ENCODE measurements around the gene BCAP29.
"Not testable (repeated sequence)": the region's sequence is repeated elsewhere in the genome, so short reads cannot be mapped to it uniquely, and the experiment has no call there.

BCAP29 gene

GRCh38 chr7:107622894-107623293 is 42.8 kb downstream of the BCAP29 start:
- no peak for DNase-seq (ENCODE audit: low read depth, low spot score)

- no peak for DNase-seq (ENCODE audit: low read depth, low spot score)
Measured at GRCh38 chr7:107627002-107627401, 47.0 kb downstream of the BCAP29 start.

- no peak for DNase-seq (ENCODE audit: low read depth, low spot score)
Measured at GRCh38 chr7:107628461-107629064, 48.5 kb downstream of the BCAP29 start.

GRCh38 chr7:107630342-107630741 is 50.3 kb downstream of the BCAP29 start:
- DNase-seq (ENCODE audit: low read depth, low spot score) = no peak

GRCh38 chr7:107631588-107632491 is 51.8 kb downstream of the BCAP29 start:
- no peak for DNase-seq (ENCODE audit: low read depth, low spot score)

- DNase-seq (ENCODE audit: low read depth, low spot score) = no peak
Measured at GRCh38 chr7:107632492-107632865, 52.4 kb downstream of the BCAP29 start.

- DNase-seq (ENCODE audit: low read depth, low spot score) = peak; percentile 18
Measured at GRCh38 chr7:107638594-107638993, 58.5 kb downstream of the BCAP29 start.

- not testable (repeated sequence) for DNase-seq (ENCODE audit: low read depth, low spot score)
Measured at GRCh38 chr7:107639070-107639469, 59.0 kb downstream of the BCAP29 start.

GRCh38 chr7:107641676-107642075 is 61.6 kb downstream of the BCAP29 start:
- DNase-seq (ENCODE audit: low read depth, low spot score) = no peak

GRCh38 chr7:107642501-107642900 is 62.5 kb downstream of the BCAP29 start:
- no peak for DNase-seq (ENCODE audit: low read depth, low spot score)

- DNase-seq (ENCODE audit: low read depth, low spot score) = peak; percentile 66
Measured at GRCh38 chr7:107643407-107643806, 63.4 kb downstream of the BCAP29 start.

GRCh38 chr7:107643938-107644308 is 63.9 kb downstream of the BCAP29 start:
- no peak for DNase-seq (ENCODE audit: low read depth, low spot score)

- no peak for DNase-seq (ENCODE audit: low read depth, low spot score)
Measured at GRCh38 chr7:107644309-107644974, 64.4 kb downstream of the BCAP29 start.

GRCh38 chr7:107652642-107653041 is 72.6 kb downstream of the BCAP29 start:
- DNase-seq (ENCODE audit: low read depth, low spot score) = no peak

- no peak for DNase-seq (ENCODE audit: low read depth, low spot score)
Measured at GRCh38 chr7:107658467-107658866, 78.4 kb downstream of the BCAP29 start.

GRCh38 chr7:107659666-107660065 is 79.6 kb downstream of the BCAP29 start:
- DNase-seq (ENCODE audit: low read depth, low spot score) = peak; percentile 50

GRCh38 chr7:107660381-107661080 is 80.5 kb downstream of the BCAP29 start, which contains the start of gene SLC26A4:
SLC26A4 (plus strand) TSS chr7:107660828; CDS start chr7:107661642, 814 bp downstream.
- DNase-seq (ENCODE audit: low read depth, low spot score) = peak; percentile 22

GRCh38 chr7:107661081-107661864 is 81.2 kb downstream of the BCAP29 start:
- peak; percentile 78 for DNase-seq (ENCODE audit: low read depth, low spot score)

GRCh38 chr7:107661865-107662379 is 81.9 kb downstream of the BCAP29 start:
- DNase-seq (ENCODE audit: low read depth, low spot score) = no peak

GRCh38 chr7:107663196-107663595 is 83.2 kb downstream of the BCAP29 start:
- DNase-seq (ENCODE audit: low read depth, low spot score) = no peak

GRCh38 chr7:107666790-107667189 is 86.7 kb downstream of the BCAP29 start:
- no peak for DNase-seq (ENCODE audit: low read depth, low spot score)

Data from astrocyte of the hippocampus (primary cell).